Nephron progenitor cell (in vitro differentiated cells): ENCODE results near the gene IL31RA.

Experiments used
- DNase-seq: peaks from one replicate; pipeline ENCODE4 v3.0.0; 2021
- H3K27ac Mint-ChIP-seq: 2 replicates; pipeline ENCODE4 v1.8.0; 2021; ENCODE audit warnings: mild to moderate bottlenecking, moderate library complexity, mixed read lengths
- H3K27me3 Mint-ChIP-seq: 2 replicates; pipeline ENCODE4 v1.8.0; 2021; ENCODE audit warnings: mild to moderate bottlenecking, low read depth, mixed read lengths; ENCODE audit not compliant: poor library complexity
- H3K36me3 Mint-ChIP-seq: 2 replicates; pipeline ENCODE4 v1.8.0; 2021; ENCODE audit warnings: low read depth, mixed read lengths
- H3K4me1 Mint-ChIP-seq: 2 replicates; pipeline ENCODE4 v1.8.0; 2021; ENCODE audit warnings: mixed read lengths
- H3K4me3 Mint-ChIP-seq: 2 replicates; pipeline ENCODE4 v1.8.0; 2021; ENCODE audit warnings: mild to moderate bottlenecking, moderate library complexity, mixed read lengths
- H3K9me3 Mint-ChIP-seq: 2 replicates; pipeline ENCODE4 v1.8.0; 2021; ENCODE audit warnings: mild to moderate bottlenecking, moderate library complexity, mixed read lengths
- CTCF ChIP-seq: fragments of 200-600 bp; sonication (generic); IDR thresholded peaks from 2 replicates; pipeline ENCODE4 v1.5.0; 2021; ENCODE audit warnings: antibody characterized with exemption

IL31RA gene

GRCh38 chr5:55965525-55965924 is 114.4 kb downstream of the IL31RA start:
- TF ChIP-seq CTCF, result no peak
- Mint-ChIP-seq H3K36me3 (peaks cover 50% of the 10 kb centered on the region), H3K9me3 (no peaks in the 10 kb centered on the region), H3K4me1 (no peaks in the 10 kb centered on the region), H3K4me3 (no peak overlapping the region), H3K27ac (no peak overlapping the region), H3K27me3 (no peaks in the 10 kb centered on the region)
- DNase-seq, result no peak

DNA sequence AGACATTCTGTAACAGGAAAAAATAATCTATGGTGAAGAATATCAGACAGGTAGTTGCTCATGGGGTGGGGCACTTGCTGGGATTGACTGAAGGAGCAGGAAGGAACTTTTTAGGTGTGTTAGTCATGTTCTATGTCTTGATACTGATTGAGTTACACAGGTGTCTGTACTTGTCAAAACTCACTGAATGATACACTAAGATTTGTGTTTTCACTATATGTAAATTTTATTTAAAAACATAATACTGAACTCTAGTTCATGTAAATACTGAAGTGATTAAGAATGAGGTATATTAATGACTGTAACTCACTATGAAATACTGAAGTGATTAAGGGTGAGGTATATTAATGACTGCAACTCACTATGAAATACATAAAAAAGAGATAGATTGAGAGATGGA is 115.1 kb downstream of the IL31RA start:
- Mint-ChIP-seq H3K4me1 (no peaks in the 10 kb centered on the region), H3K4me3 (no peak overlapping the region), H3K27me3 (no peaks in the 10 kb centered on the region), H3K36me3 (peaks cover 47% of the 10 kb centered on the region), H3K9me3 (no peaks in the 10 kb centered on the region), H3K27ac (no peak overlapping the region)
- DNase-seq, result no peak
- TF ChIP-seq CTCF, result no peak

- TF ChIP-seq CTCF, result no peak
- Mint-ChIP-seq H3K27me3 (no peaks in the 10 kb centered on the region), H3K4me3 (no peak overlapping the region), H3K36me3 (peaks cover 54% of the 10 kb centered on the region), H3K27ac (no peak overlapping the region), H3K9me3 (no peaks in the 10 kb centered on the region), H3K4me1 (peaks cover 6% of the 10 kb centered on the region)
- no peak for DNase-seq
These were observed 118.8 kb downstream of the IL31RA start for GRCh38 chr5:55969956-55970355.
